B cell (primary cell): ENCODE results near the gene CPD. TPM values are rescaled to one million over a fixed set of nuclear protein-coding genes. Genes with fewer than 3 reads are reported as not detected.

Source experiments
- ATAC-seq: fragments of 200-7000 bp; cut with Tn5 transposase; one replicate; pipeline ENCODE4 v1.10.0; 2021; ENCODE audit warnings: low read depth, mild to moderate bottlenecking, moderate number of reproducible peaks, moderate library complexity
- CTCF ChIA-PET: fragments of 350-600 bp; sonication (Branson Sonifier 250); formaldehyde crosslinking; loops from one replicate; lab custom pipeline; 2021; ENCODE audit warnings: antibody characterized with exemption, inconsistent platforms; lab: Charles Lee
- POLR2A ChIA-PET: fragments of 350-600 bp; sonication (Branson Sonifier 250); formaldehyde crosslinking; loops from one replicate; lab custom pipeline; 2021; ENCODE audit warnings: antibody characterized with exemption; lab: Charles Lee
- DNase-seq: peaks from one replicate; pipeline ENCODE4 v3.0.0; 2013
- H2AFZ ChIP-seq: 2 replicates; pipeline ENCODE4 v1.6.1; 2012; ENCODE audit warnings: mild to moderate bottlenecking, low read depth, low read length; ENCODE audit not compliant: insufficient read depth, poor library complexity, severe bottlenecking
- H3K27ac ChIP-seq, 2 donors: 1 replicate in 1 of 2; 2 replicates in 1 of 2; pipeline ENCODE4 v1.5.1; 2012 to 2013; ENCODE audit warnings: low read length in 2 of 2, mild to moderate bottlenecking in 2 of 2, moderate library complexity in 1 of 2
- H3K27me3 ChIP-seq, 4 experiments: fragments of 200-600 bp in 1 of 4; sonication (generic) in 1 of 4; replicated peaks in 1 of 4; 1 replicate in 2 of 4; 2 replicates in 2 of 4; pipeline versions ENCODE4 v1.6.1 to v1.7.0; 2013 to 2016; ENCODE audit warnings: low read length in 3 of 4, mild to moderate bottlenecking in 2 of 4, mixed read lengths in 1 of 4, moderate library complexity in 1 of 4; ENCODE audit not compliant: insufficient read depth in 4 of 4, control insufficient read depth in 3 of 4; ENCODE audit errors: control extremely low read depth in 1 of 4
- H3K36me3 ChIP-seq, 2 experiments: replicated peaks in 1 of 2; 1 replicate in 1 of 2; 2 replicates in 1 of 2; pipeline versions ENCODE4 v1.6.1 to v1.7.1; 2013; ENCODE audit warnings: low read length in 1 of 2; ENCODE audit not compliant: insufficient read depth in 2 of 2, control insufficient read depth in 1 of 2; ENCODE audit errors: control extremely low read depth in 1 of 2, extremely low read depth in 1 of 2
- H3K4me1 ChIP-seq, 2 donors: fragments of 200-600 bp in 1 of 2; sonication (generic) in 1 of 2; 1 replicate in 1 of 2; 2 replicates in 1 of 2; pipeline versions ENCODE4 v1.5.1 to v1.6.1; 2013 to 2017; ENCODE audit warnings: low read length in 2 of 2; ENCODE audit not compliant: control insufficient read depth in 2 of 2, insufficient read depth in 2 of 2
- H3K4me2 ChIP-seq: replicated peaks from 2 replicates; pipeline ENCODE3; 2012; ENCODE audit warnings: mild to moderate bottlenecking, low read depth, low read length; ENCODE audit not compliant: poor library complexity, severe bottlenecking
- H3K4me3 ChIP-seq, 5 experiments: fragments of 200-600 bp in 1 of 5; sonication (generic) in 1 of 5; 1 replicate in 3 of 5; 2 replicates in 2 of 5; pipeline versions ENCODE4 v1.5.1 to v1.7.0; 2011 to 2016; ENCODE audit warnings: low read length in 4 of 5, mild to moderate bottlenecking in 4 of 5, low read depth in 2 of 5, control low read depth in 1 of 5, moderate library complexity in 1 of 5; ENCODE audit not compliant: insufficient read depth in 1 of 5; ENCODE audit errors: control extremely low read depth in 1 of 5, extremely low read depth in 1 of 5
- H3K79me2 ChIP-seq: fragments of 200-600 bp; sonication (generic); one replicate; pipeline ENCODE4 v1.6.0; 2016; ENCODE audit warnings: low read length; ENCODE audit not compliant: control insufficient read depth, insufficient read depth
- H3K9ac ChIP-seq: fragments of 200-600 bp; sonication (generic); 2 replicates; pipeline ENCODE4 v1.6.1; 2017; ENCODE audit warnings: mild to moderate bottlenecking, low read length, moderate library complexity
- H3K9me3 ChIP-seq, 3 donors: one replicate each; pipeline versions ENCODE4 v1.6.1 to v1.7.1; 2013; ENCODE audit warnings: low read length in 2 of 3; ENCODE audit not compliant: control insufficient read depth in 2 of 3, insufficient read depth in 1 of 3; ENCODE audit errors: control extremely low read depth in 1 of 3
- H4K20me1 ChIP-seq: 2 replicates; pipeline ENCODE4 v1.6.0; 2012; ENCODE audit warnings: mild to moderate bottlenecking, low read length; ENCODE audit not compliant: insufficient read depth, control insufficient read depth, poor library complexity, severe bottlenecking
- H3K27ac Mint-ChIP-seq: one replicate; pipeline ENCODE4 v1.8.0; 2021; ENCODE audit warnings: mixed read lengths
- H3K27me3 Mint-ChIP-seq: one replicate; pipeline ENCODE4 v1.8.0; 2021; ENCODE audit warnings: mixed read lengths
- H3K4me1 Mint-ChIP-seq: one replicate; pipeline ENCODE4 v1.8.0; 2021; ENCODE audit warnings: mixed read lengths
- H3K4me3 Mint-ChIP-seq: one replicate; pipeline ENCODE4 v1.8.0; 2021; ENCODE audit warnings: mixed read lengths
- H3K9me3 Mint-ChIP-seq: one replicate; pipeline ENCODE4 v1.8.0; 2022; ENCODE audit warnings: mixed read lengths; ENCODE audit not compliant: insufficient read depth
- CTCF ChIP-seq: fragments of 200-600 bp; IDR thresholded peaks from one replicate; pipeline ENCODE4 v1.8.0; 2022; ENCODE audit warnings: antibody characterized with exemption, mild to moderate bottlenecking
- EZH2 ChIP-seq: IDR thresholded peaks from 2 replicates; pipeline ENCODE4 v1.6.1; 2012; ENCODE audit warnings: borderline replicate concordance, low read depth, mild to moderate bottlenecking, moderate library complexity, low read length; ENCODE audit not compliant: insufficient read depth, poor library complexity, severe bottlenecking
- WGBS: methylation state at CpG from one replicate; pipeline ENCODE4 v1.1.5; 2013; ENCODE audit warnings: missing lambda C conversion rate; ENCODE audit not compliant: insufficient coverage; 5-methylcytosine and 5-hydroxymethylcytosine counted together
- intact Hi-C: fragments of 100-400 bp; cut with micrococcal nuclease; formaldehyde crosslinking; loops from one replicate; pipeline ENCODE4 v1.10.0; 2022
- polyA plus RNA-seq: library from polyadenylated mRNA; depleted of rRNA; stranded (reverse); fragments of >200 nt; gene quantifications from 2 replicates; pipeline ENCODE4 v1.2.3, GENCODE V29; 2012
- total RNA-seq, 2 donors: library from RNA; stranded (reverse); fragments of 120-200 nt in 1 of 2; gene quantifications; 1 replicate in 1 of 2; 2 replicates in 1 of 2; pipeline versions ENCODE4 v1.2.3 to v1.2.4, GENCODE V29; 2013 to 2022

CPD gene
- total and polyA plus RNA-seq, 2 donors (not counting 1 experiment from before 2014, with no cell fraction given), result 1.5 to 15.6 TPM

- no peak for ATAC-seq
- Histone ChIP-seq H3K4me2 (no peak overlapping the region), H3K36me3 (no peaks in the 10 kb centered on the region), H3K27ac (no peak overlapping the region), H3K4me3 (no peak overlapping the region), H3K4me1 (no peaks in the 10 kb centered on the region), H3K9me3 (no peaks in the 10 kb centered on the region), H2AFZ (no peak overlapping the region), H3K9ac (no peak overlapping the region), H3K79me2 (no peaks in the 10 kb centered on the region), H4K20me1 (no peaks in the 10 kb centered on the region), H3K27me3 (peaks cover 0 to 3% (median 0%) of the 10 kb centered on the region in 4 experiments)
- intact Hi-C loops, result loop anchor here (10.0 kb wide), 1 partner anchor 53 kb away; no protein-coding TSS in a partner anchor
- Mint-ChIP-seq H3K27ac (no peak overlapping the region), H3K27me3 (peaks cover 13% of the 10 kb centered on the region), H3K4me3 (no peak overlapping the region), H3K4me1 (no peaks in the 10 kb centered on the region), H3K9me3 (no peaks in the 10 kb centered on the region)
- DNase-seq, result no peak
- ChIA-PET POLR2A (no interaction called here), CTCF (no interaction called here)
- TF ChIP-seq EZH2, result no peak
- no peak for TF ChIP-seq CTCF
- no CpG with 5 or more reads among the region's 2 CpGs for WGBS
Measured at GRCh38 chr17:30351735-30352134, 27.0 kb upstream of the CPD start.

GRCh38 chr17:30352240-30352814 is 26.4 kb upstream of the CPD start:
- H3K36me3 ChIP-seq, result no peaks in the 10 kb centered on the region
- no peaks in the 10 kb centered on the region for H3K4me1 Mint-ChIP-seq
- DNase-seq, result no peak
- H3K27me3 Mint-ChIP-seq, result peaks cover 13% of the 10 kb centered on the region
- H3K27me3 ChIP-seq, result peaks cover 0 to 3% (median 0%) of the 10 kb centered on the region in 4 experiments
- ChIA-PET CTCF (no interaction called here), POLR2A (no interaction called here)
- no peak overlapping the region for H3K27ac ChIP-seq
- H3K79me2 ChIP-seq, result no peaks in the 10 kb centered on the region
- ATAC-seq, result no peak
- H3K4me3 Mint-ChIP-seq, result no peak overlapping the region
- no CpG with 5 or more reads among the region's 2 CpGs for WGBS
- TF ChIP-seq CTCF, result no peak
- TF ChIP-seq EZH2, result no peak
- intact Hi-C loops, result loop anchor here (10.0 kb wide), 1 partner anchor 52 kb away; no protein-coding TSS in a partner anchor
- H3K4me1 ChIP-seq, result no peaks in the 10 kb centered on the region
- H4K20me1 ChIP-seq, result no peaks in the 10 kb centered on the region
- H3K4me2 ChIP-seq, result no peak overlapping the region
- H3K9ac ChIP-seq, result no peak overlapping the region
- H2AFZ ChIP-seq, result no peak overlapping the region
- H3K27ac Mint-ChIP-seq, result no peak overlapping the region
- no peaks in the 10 kb centered on the region for H3K9me3 ChIP-seq
- no peaks in the 10 kb centered on the region for H3K9me3 Mint-ChIP-seq
- H3K4me3 ChIP-seq, result no peak overlapping the region
